Fibroblast of mammary gland (primary cell): ENCODE measurements around the gene LRRC1.

ENCODE experiments used
- DNase-seq: peaks from one replicate; pipeline ENCODE4 v3.0.0-alpha.2; 2010; ENCODE audit warnings: low read depth
- H3K4me3 ChIP-seq: 2 replicates; pipeline ENCODE4 v1.5.1; 2011; ENCODE audit warnings: low read depth, mild to moderate bottlenecking, low read length, moderate library complexity; ENCODE audit not compliant: control insufficient read depth
- CTCF ChIP-seq: conservative IDR thresholded peaks from 2 replicates; pipeline ENCODE4 v1.5.1; 2011; ENCODE audit warnings: low read depth, low read length, inconsistent platforms; ENCODE audit not compliant: control insufficient read depth, insufficient read depth

LRRC1 gene

GRCh38 chr6:53929041-53929820, 134.4 kb downstream of the LRRC1 start:
- no peak overlapping the region for H3K4me3 ChIP-seq
- TF ChIP-seq CTCF = no peak
- DNase-seq = peak; percentile 34

- DNase-seq = no peak
- no peak for TF ChIP-seq CTCF
- no peak overlapping the region for H3K4me3 ChIP-seq
These were observed 135.0 kb downstream of the LRRC1 start for GRCh38 chr6:53929821-53930120.

- no peak for DNase-seq
- H3K4me3 ChIP-seq = no peak overlapping the region
- TF ChIP-seq CTCF = no peak
These were observed 135.5 kb downstream of the LRRC1 start for GRCh38 chr6:53930330-53930729.

- TF ChIP-seq CTCF = no peak
- no peak overlapping the region for H3K4me3 ChIP-seq
- no peak for DNase-seq
These were observed 136.3 kb downstream of the LRRC1 start for GRCh38 chr6:53931086-53931485.

GRCh38 chr6:53932516-53932915, 137.7 kb downstream of the LRRC1 start:
- no peak for TF ChIP-seq CTCF
- no peak overlapping the region for H3K4me3 ChIP-seq
- DNase-seq = no peak

- H3K4me3 ChIP-seq = no peak overlapping the region
- no peak for DNase-seq
- TF ChIP-seq CTCF = no peak
These were observed 139.2 kb downstream of the LRRC1 start for GRCh38 chr6:53934023-53934422.

GRCh38 chr6:53937461-53937860, 142.7 kb downstream of the LRRC1 start:
- no peak for DNase-seq
- no peak for TF ChIP-seq CTCF
- H3K4me3 ChIP-seq = no peak overlapping the region
